ENCODE results near the gene TP73.

DNA sequence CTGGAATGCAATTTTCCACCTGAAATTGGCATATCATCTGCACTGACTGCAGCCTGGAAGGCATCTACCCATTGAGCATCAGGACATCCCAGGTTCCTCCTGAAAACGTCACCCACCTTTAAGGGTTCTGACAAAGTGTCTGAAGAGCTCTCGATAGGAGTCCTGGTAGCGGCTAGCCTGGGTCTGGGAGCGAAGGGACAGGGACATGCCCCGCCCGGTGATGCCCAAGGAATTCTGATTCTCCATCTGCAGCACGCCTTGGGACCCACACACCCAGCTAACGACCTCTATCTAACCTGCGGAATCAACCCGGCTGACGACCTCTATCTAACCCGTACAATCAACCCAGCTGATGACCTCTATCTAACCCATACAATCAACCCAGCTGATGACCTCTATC is 86.6 kb downstream of the TP73 start:
- TF ChIP-seq POLR2A (IDR thresholded peaks at IDR 0.05) = no peak
- TF ChIP-seq, protein P1, sequence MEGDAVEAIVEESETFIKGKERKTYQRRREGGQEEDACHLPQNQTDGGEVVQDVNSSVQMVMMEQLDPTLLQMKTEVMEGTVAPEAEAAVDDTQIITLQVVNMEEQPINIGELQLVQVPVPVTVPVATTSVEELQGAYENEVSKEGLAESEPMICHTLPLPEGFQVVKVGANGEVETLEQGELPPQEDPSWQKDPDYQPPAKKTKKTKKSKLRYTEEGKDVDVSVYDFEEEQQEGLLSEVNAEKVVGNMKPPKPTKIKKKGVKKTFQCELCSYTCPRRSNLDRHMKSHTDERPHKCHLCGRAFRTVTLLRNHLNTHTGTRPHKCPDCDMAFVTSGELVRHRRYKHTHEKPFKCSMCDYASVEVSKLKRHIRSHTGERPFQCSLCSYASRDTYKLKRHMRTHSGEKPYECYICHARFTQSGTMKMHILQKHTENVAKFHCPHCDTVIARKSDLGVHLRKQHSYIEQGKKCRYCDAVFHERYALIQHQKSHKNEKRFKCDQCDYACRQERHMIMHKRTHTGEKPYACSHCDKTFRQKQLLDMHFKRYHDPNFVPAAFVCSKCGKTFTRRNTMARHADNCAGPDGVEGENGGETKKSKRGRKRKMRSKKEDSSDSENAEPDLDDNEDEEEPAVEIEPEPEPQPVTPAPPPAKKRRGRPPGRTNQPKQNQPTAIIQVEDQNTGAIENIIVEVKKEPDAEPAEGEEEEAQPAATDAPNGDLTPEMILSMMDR (IDR thresholded peaks at IDR 0.05) = no peak
